ENCODE results near the gene TBC1D5.

GRCh38 chr3:17749281-17749680 lies 6.8 kb upstream of the TBC1D5 start:
- TF ChIP-seq CTCF (IDR thresholded peaks at IDR 0.05) (no peak), POLR2A (IDR thresholded peaks at IDR 0.05) (no peak)
